Measurements from ENCODE around the gene SORCS3. TPM values are rescaled to one million over a fixed set of nuclear protein-coding genes. Genes with fewer than 3 reads are reported as not detected.

The SORCS3 gene
- total RNA-seq, 1 donor from 2014 or later, result 2.0 TPM

DNA sequence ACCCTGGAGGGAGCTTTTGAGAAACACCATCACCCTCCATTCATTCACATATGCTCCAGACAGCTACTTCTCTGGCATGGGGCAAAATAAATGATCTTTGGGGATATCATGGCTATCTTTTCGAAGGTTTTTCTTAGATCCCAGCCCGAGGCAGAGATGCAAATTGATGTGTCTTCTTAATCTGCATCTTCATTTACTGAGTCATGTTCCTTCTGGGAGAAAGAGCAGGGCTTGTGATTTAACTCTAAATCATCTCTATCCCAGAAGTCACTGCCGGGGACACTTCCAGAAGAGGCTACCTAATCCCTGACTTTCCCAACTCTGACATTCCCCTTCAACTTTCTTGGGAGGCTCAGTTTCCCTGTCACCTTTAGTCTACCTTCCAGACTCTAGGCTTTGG lies 90.1 kb downstream of the SORCS3 start:
- Mint-ChIP-seq H3K36me3 (ENCODE audit: unreplicated experiment) (no peaks in the 10 kb centered on the region), H3K4me3 (ENCODE audit: unreplicated experiment) (no peak overlapping the region), H3K27ac (ENCODE audit: unreplicated experiment) (no peak overlapping the region), H3K4me1 (ENCODE audit: low read depth, unreplicated experiment) (peaks cover 3% of the 10 kb centered on the region), H3K9me3 (ENCODE audit: unreplicated experiment) (no peaks in the 10 kb centered on the region), H3K27me3 (ENCODE audit: unreplicated experiment) (no peaks in the 10 kb centered on the region)
- TF ChIP-seq, protein P1, sequence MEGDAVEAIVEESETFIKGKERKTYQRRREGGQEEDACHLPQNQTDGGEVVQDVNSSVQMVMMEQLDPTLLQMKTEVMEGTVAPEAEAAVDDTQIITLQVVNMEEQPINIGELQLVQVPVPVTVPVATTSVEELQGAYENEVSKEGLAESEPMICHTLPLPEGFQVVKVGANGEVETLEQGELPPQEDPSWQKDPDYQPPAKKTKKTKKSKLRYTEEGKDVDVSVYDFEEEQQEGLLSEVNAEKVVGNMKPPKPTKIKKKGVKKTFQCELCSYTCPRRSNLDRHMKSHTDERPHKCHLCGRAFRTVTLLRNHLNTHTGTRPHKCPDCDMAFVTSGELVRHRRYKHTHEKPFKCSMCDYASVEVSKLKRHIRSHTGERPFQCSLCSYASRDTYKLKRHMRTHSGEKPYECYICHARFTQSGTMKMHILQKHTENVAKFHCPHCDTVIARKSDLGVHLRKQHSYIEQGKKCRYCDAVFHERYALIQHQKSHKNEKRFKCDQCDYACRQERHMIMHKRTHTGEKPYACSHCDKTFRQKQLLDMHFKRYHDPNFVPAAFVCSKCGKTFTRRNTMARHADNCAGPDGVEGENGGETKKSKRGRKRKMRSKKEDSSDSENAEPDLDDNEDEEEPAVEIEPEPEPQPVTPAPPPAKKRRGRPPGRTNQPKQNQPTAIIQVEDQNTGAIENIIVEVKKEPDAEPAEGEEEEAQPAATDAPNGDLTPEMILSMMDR (IDR thresholded peaks at IDR 0.05; ENCODE audit: partially characterized antibody, unreplicated experiment), result no peak
- DNase-seq, result no peak

DNA sequence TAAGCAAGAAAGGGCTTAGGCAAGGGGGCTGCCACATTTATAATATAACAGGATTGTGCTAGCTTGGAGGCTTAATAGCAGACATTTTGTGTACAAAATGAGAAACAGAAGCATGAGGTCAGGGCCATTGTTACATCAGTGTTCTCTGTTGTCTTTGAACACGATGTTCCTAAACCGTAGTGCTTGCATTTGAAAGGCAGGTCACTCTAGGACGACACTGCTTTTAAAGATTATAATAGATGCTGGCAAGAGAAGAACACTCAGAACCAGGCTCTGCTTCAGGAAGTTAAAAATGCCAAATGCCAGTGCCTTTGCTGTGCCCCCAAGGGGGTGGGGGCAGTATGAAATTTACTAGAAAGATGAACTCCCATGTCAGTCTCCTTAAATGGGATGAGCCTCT lies 91.1 kb downstream of the SORCS3 start:
- Mint-ChIP-seq H3K27me3 (ENCODE audit: unreplicated experiment) (no peaks in the 10 kb centered on the region), H3K36me3 (ENCODE audit: unreplicated experiment) (no peaks in the 10 kb centered on the region), H3K9me3 (ENCODE audit: unreplicated experiment) (no peaks in the 10 kb centered on the region), H3K4me3 (ENCODE audit: unreplicated experiment) (no peak overlapping the region), H3K4me1 (ENCODE audit: low read depth, unreplicated experiment) (peaks cover 3% of the 10 kb centered on the region), H3K27ac (ENCODE audit: unreplicated experiment) (no peak overlapping the region)
- TF ChIP-seq, protein P1 (IDR thresholded peaks at IDR 0.05; ENCODE audit: partially characterized antibody, unreplicated experiment), result no peak
- DNase-seq, result no peak

DNA sequence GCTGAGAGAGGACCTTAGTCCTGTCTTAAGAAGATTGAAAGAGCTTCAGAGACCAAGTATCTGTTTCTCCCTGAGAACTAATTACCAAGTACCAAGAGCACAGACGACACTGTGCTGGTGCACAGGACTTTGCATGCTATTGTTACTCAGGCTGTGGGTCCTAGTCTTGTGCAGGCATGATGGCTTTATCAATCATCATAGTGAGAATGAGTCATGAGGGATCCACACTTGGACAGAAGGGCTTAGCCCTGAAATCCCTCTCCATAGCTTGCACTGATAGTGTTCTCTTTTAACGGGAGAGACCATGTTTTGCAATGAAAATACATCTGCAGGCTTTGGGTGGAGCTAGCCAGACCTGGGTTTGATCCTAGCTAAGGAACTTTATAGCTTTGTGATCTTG lies 93.3 kb downstream of the SORCS3 start:
- TF ChIP-seq, protein P1 (IDR thresholded peaks at IDR 0.05; ENCODE audit: partially characterized antibody, unreplicated experiment), result no peak
- Mint-ChIP-seq H3K27me3 (ENCODE audit: unreplicated experiment) (no peaks in the 10 kb centered on the region), H3K27ac (ENCODE audit: unreplicated experiment) (no peak overlapping the region), H3K4me3 (ENCODE audit: unreplicated experiment) (no peak overlapping the region), H3K9me3 (ENCODE audit: unreplicated experiment) (no peaks in the 10 kb centered on the region), H3K4me1 (ENCODE audit: low read depth, unreplicated experiment) (peaks cover 3% of the 10 kb centered on the region), H3K36me3 (ENCODE audit: unreplicated experiment) (no peaks in the 10 kb centered on the region)
- no peak for DNase-seq

DNA sequence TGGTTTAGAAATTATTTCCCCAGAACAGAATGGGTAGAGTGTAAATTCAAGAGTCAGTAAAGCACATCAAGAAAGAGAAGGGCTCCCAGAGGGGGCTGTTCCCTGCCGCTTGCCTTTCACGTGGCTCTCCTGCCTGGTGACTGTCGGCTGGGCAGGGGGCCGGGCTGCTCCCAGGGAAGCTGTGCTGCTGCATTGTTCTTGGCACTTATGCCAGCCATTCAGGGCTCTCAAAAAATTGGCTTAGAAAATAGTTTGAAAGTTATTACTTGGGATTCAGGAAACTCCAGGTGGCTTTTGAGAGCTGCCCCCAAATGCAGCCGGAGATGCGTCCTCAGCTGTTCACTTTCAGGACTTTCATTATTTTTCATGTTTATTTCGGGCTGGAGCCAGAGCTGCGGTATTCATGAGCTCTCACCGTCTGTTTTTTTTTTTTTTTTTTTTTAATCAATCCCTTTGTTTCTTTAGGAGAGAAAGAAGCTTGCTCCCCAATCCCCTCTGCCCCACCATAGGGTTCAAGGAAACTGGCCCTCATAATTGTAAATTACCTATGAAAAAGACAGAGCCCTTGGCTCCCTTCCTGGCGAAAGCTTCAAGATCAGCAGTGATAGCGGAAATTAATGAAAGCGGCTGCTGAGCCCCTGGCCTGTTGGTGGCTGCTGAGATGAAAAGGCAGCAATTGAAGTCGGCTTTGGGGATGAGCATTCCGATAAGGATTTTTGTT lies 94.1 kb downstream of the SORCS3 start:
- Mint-ChIP-seq H3K27me3 (ENCODE audit: unreplicated experiment) (no peaks in the 10 kb centered on the region), H3K4me1 (ENCODE audit: low read depth, unreplicated experiment) (peaks cover 3% of the 10 kb centered on the region), H3K9me3 (ENCODE audit: unreplicated experiment) (no peaks in the 10 kb centered on the region), H3K36me3 (ENCODE audit: unreplicated experiment) (no peaks in the 10 kb centered on the region), H3K4me3 (ENCODE audit: unreplicated experiment) (no peak overlapping the region), H3K27ac (ENCODE audit: unreplicated experiment) (no peak overlapping the region)
- DNase-seq, result no peak
- TF ChIP-seq, protein P1 (IDR thresholded peaks at IDR 0.05; ENCODE audit: partially characterized antibody, unreplicated experiment), result no peak

DNA sequence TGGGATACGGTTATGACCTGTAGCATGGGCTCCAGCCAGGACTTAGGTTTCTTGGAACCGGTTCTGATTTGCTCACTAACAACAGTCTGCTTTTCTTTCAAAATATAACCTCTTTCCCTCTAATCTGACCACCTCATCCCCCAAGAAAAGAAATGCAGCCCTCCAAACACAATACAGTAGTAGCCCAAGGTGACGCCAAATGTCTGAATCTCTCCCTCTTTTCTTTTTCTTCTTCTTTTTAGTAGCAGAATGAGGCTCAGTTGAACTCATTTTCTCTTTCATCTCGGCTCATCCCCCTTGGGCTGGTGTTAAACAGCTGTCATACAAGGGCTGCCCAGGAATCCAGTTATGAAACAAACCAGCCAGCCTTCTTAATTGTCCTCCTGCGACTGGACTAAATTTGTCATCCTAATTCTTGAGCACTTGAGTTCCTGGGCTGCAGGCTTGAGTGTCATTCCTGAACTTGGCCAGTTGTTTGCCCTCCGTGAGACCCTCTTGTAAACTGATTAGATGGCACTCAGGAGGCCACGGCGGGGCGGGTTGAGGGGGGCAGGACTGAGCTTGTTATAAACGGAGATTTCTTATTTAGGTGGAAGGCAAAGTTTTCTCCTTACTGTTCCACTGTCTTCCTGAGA lies 94.8 kb downstream of the SORCS3 start:
- Mint-ChIP-seq H3K4me1 (ENCODE audit: low read depth, unreplicated experiment) (peaks cover 3% of the 10 kb centered on the region), H3K27me3 (ENCODE audit: unreplicated experiment) (no peaks in the 10 kb centered on the region), H3K27ac (ENCODE audit: unreplicated experiment) (no peak overlapping the region)

More for the DNA sequence above, 94.8 kb downstream of the SORCS3 start:
- DNase-seq, result no peak
- H3K36me3 Mint-ChIP-seq (ENCODE audit: unreplicated experiment), result no peaks in the 10 kb centered on the region
- no peak overlapping the region for H3K4me3 Mint-ChIP-seq (ENCODE audit: unreplicated experiment)
- H3K9me3 Mint-ChIP-seq (ENCODE audit: unreplicated experiment), result no peaks in the 10 kb centered on the region
- TF ChIP-seq, protein P1 (IDR thresholded peaks at IDR 0.05; ENCODE audit: partially characterized antibody, unreplicated experiment), result no peak
